Measurements from ENCODE around the gene SYNE1. TPM values are rescaled to one million over a fixed set of nuclear protein-coding genes. Genes with fewer than 3 reads are reported as not detected.
"Not testable (repeated sequence)": the region's sequence is repeated elsewhere in the genome, so short reads cannot be mapped to it uniquely, and the experiment has no call there.

The SYNE1 gene
- total and polyA plus RNA-seq, 11 donors, result 25.0 to 178 (median 112) TPM

- Histone ChIP-seq H3K27ac (no peak overlapping the region), H3K9me3 (peaks cover 0 to 11% (median 0%) of the 10 kb centered on the region in 12 donors), H3K36me3 (no peaks in the 10 kb centered on the region), H3K4me1 (peaks cover 0 to 6% (median 0%) of the 10 kb centered on the region in 12 donors), H3K4me3 (no peak overlapping the region), H3K27me3 (no peaks in the 10 kb centered on the region)
- 34 to 42% (median 40%) methylated on average over 4 of the region's 4 CpGs for WGBS, 4 donors
- no peak for TF ChIP-seq POLR2A (IDR thresholded peaks at IDR 0.05)
- TF ChIP-seq CTCF (IDR thresholded peaks at IDR 0.05), result no peak
- no peak for ATAC-seq
- intact Hi-C loops (cut with DNase I), result loop anchor here in 1 of 10 donors (10.0 kb wide), 1 partner anchor 116 kb away; no protein-coding TSS in a partner anchor
- DNase-seq, result no peak
Observed at GRCh38 chr6:152671171-152671570, 34.0 kb upstream of the SYNE1 start.

GRCh38 chr6:152669895-152670294 is 32.7 kb upstream of the SYNE1 start:
- Histone ChIP-seq H3K4me1 (peaks cover 0 to 6% (median 0%) of the 10 kb centered on the region in 12 donors), H3K9me3 (peaks cover 0 to 11% (median 0%) of the 10 kb centered on the region in 12 donors), H3K4me3 (no peak overlapping the region), H3K27me3 (no peaks in the 10 kb centered on the region), H3K36me3 (no peaks in the 10 kb centered on the region), H3K27ac (no peak overlapping the region)
- TF ChIP-seq POLR2A (IDR thresholded peaks at IDR 0.05) (no peak), CTCF (IDR thresholded peaks at IDR 0.05) (peak in 10 of 12 donors; percentile 7 to 60 (median 41))
- intact Hi-C loops (cut with DNase I), result loop anchor here in 1 of 10 donors (10.0 kb wide), 1 partner anchor 115 kb away; no protein-coding TSS in a partner anchor
- ATAC-seq (no peak), DNase-seq (no peak)
- 24 to 31% (median 30%) methylated on average over 1 of the region's 1 CpG for WGBS, 4 donors

GRCh38 chr6:152661776-152662175 is 24.6 kb upstream of the SYNE1 start:
- Histone ChIP-seq H3K4me3 (no peak overlapping the region), H3K27ac (no peak overlapping the region), H3K9me3 (peaks cover 0 to 5% (median 0%) of the 10 kb centered on the region in 12 donors), H3K36me3 (no peaks in the 10 kb centered on the region), H3K27me3 (no peaks in the 10 kb centered on the region), H3K4me1 (no peaks in the 10 kb centered on the region)
- TF ChIP-seq POLR2A (IDR thresholded peaks at IDR 0.05), result no peak
- TF ChIP-seq CTCF (IDR thresholded peaks at IDR 0.05), result no peak
- 73 to 90% (median 84%) methylated on average over 3 of the region's 3 CpGs for WGBS, 4 donors
- DNase-seq (no peak), ATAC-seq (no peak)
- intact Hi-C loops (cut with DNase I), result no loop called here

GRCh38 chr6:152651986-152652385 is 14.8 kb upstream of the SYNE1 start:
- Histone ChIP-seq H3K4me1 (no peaks in the 10 kb centered on the region), H3K36me3 (no peaks in the 10 kb centered on the region), H3K27me3 (no peaks in the 10 kb centered on the region), H3K9me3 (no peaks in the 10 kb centered on the region), H3K27ac (no peak overlapping the region), H3K4me3 (no peak overlapping the region)
- intact Hi-C loops (cut with DNase I), result no loop called here
- WGBS, 4 donors, result 73 to 81% (median 78%) methylated on average over 3 of the region's 3 CpGs
- TF ChIP-seq POLR2A (IDR thresholded peaks at IDR 0.05), result no peak
- DNase-seq, result no peak
- no peak for ATAC-seq

- H3K4me1 ChIP-seq, result no peaks in the 10 kb centered on the region
- ATAC-seq (peak in 1 of 4 donors; percentile 37), DNase-seq (no peak)
- WGBS, 4 donors, result 56 to 76% (median 67%) methylated on average over 2 of the region's 2 CpGs
- H3K4me3 ChIP-seq, result no peak overlapping the region
- TF ChIP-seq CTCF (IDR thresholded peaks at IDR 0.05), result no peak
- no peak for TF ChIP-seq POLR2A (IDR thresholded peaks at IDR 0.05)
- no peaks in the 10 kb centered on the region for H3K36me3 ChIP-seq
- intact Hi-C loops (cut with DNase I), result loop anchor here in 2 of 10 donors (10.0 kb wide), 1 partner anchor 163 kb away; no protein-coding TSS in a partner anchor
- peak overlapping the region in 1 of 12 donors; percentile 4 for H3K27ac ChIP-seq
- no peaks in the 10 kb centered on the region for H3K27me3 ChIP-seq
- no peaks in the 10 kb centered on the region for H3K9me3 ChIP-seq
Observed at GRCh38 chr6:152648105-152648504, 10.9 kb upstream of the SYNE1 start.

GRCh38 chr6:152646732-152647131 is 9.6 kb upstream of the SYNE1 start:
- not testable (repeated sequence) for H3K27ac ChIP-seq

More at GRCh38 chr6:152646732-152647131, 9.6 kb upstream of the SYNE1 start:
- 87 to 93% (median 90%) methylated on average over 4 of the region's 4 CpGs for WGBS, 4 donors
- not testable (repeated sequence) for H3K4me3 ChIP-seq, ATAC-seq, H3K27me3 ChIP-seq, H3K36me3 ChIP-seq, H3K4me1 ChIP-seq, H3K9me3 ChIP-seq, DNase-seq
- intact Hi-C loops (cut with DNase I), result loop anchor here in 2 of 10 donors (10.0 kb wide), 1 partner anchor 162 kb away; no protein-coding TSS in a partner anchor

All from heart left ventricle (tissue), 16 donors.